Neural cell (in vitro differentiated cells): ENCODE data around the gene IRAK2. TPM values are rescaled to one million over a fixed set of nuclear protein-coding genes. Genes with fewer than 3 reads are reported as not detected.

Experiments
- H2AFZ ChIP-seq: fragments of 200-600, 300-800 bp; sonication (generic), shearing (Covaris generic); 2 replicates; pipeline ENCODE4 v1.6.0; 2014; ENCODE audit warnings: low read depth, mild to moderate bottlenecking, antibody characterized with exemption, low read length, moderate library complexity
- H3F3A ChIP-seq: fragments of 200-600 bp; shearing (Covaris generic); 2 replicates; pipeline ENCODE4 v1.6.1; 2016; ENCODE audit warnings: mild to moderate bottlenecking, moderate library complexity, mixed read lengths, antibody characterized with exemption, low read length; ENCODE audit not compliant: insufficient read depth, poor library complexity, severe bottlenecking
- H3K27ac ChIP-seq: fragments of 200-600, 300-800 bp; sonication (generic), shearing (Covaris generic); 2 replicates; pipeline ENCODE4 v1.5.1; 2014; ENCODE audit warnings: mild to moderate bottlenecking, low read length, moderate library complexity
- H3K27me3 ChIP-seq: fragments of 300-800, 200-600 bp; sonication (generic), shearing (Covaris generic); 2 replicates; pipeline ENCODE4 v1.6.0; 2014; ENCODE audit warnings: mild to moderate bottlenecking, low read depth, low read length, moderate library complexity; ENCODE audit not compliant: insufficient read depth
- H3K36me3 ChIP-seq: fragments of 300-800, 200-600 bp; sonication (generic), shearing (Covaris generic); 2 replicates; pipeline ENCODE4 v1.5.1; 2014; ENCODE audit warnings: mild to moderate bottlenecking, antibody characterized with exemption, low read length, moderate library complexity; ENCODE audit not compliant: insufficient read depth
- H3K4me2 ChIP-seq: fragments of 300-800, 200-600 bp; sonication (generic), shearing (Covaris generic); 2 replicates; pipeline ENCODE4 v1.6.0; 2014; ENCODE audit warnings: mild to moderate bottlenecking, low read length
- H3K4me3 ChIP-seq: fragments of 300-800, 200-600 bp; sonication (generic), shearing (Covaris generic); 2 replicates; pipeline ENCODE4 v1.5.1; 2014; ENCODE audit warnings: mild to moderate bottlenecking, low read length, moderate library complexity
- H3K79me2 ChIP-seq: fragments of 200-600 bp; shearing (Covaris generic); replicated peaks from 2 replicates; pipeline ENCODE4 v1.6.0; 2014; ENCODE audit warnings: mild to moderate bottlenecking, low read length, moderate library complexity; ENCODE audit not compliant: insufficient read depth
- H3K9ac ChIP-seq: fragments of 300-800, 200-600 bp; sonication (generic), shearing (Covaris generic); 2 replicates; pipeline ENCODE4 v1.6.1; 2016; ENCODE audit warnings: mild to moderate bottlenecking, low read length, mixed read lengths
- H3K9me2 ChIP-seq: fragments of 200-600 bp; shearing (Covaris generic); 2 replicates; pipeline ENCODE4 v1.6.1; 2016; ENCODE audit warnings: mild to moderate bottlenecking, low read length, mixed read lengths; ENCODE audit not compliant: insufficient read depth
- H3K9me3 ChIP-seq: fragments of 200-600, 300-800 bp; sonication (generic), shearing (Covaris generic); 2 replicates; pipeline ENCODE4 v1.6.1; 2016; ENCODE audit warnings: mild to moderate bottlenecking, mixed run types, low read length, moderate library complexity, mixed read lengths
- H4K20me1 ChIP-seq: fragments of 200-600 bp; shearing (Covaris generic); 2 replicates; pipeline ENCODE4 v1.6.1; 2016; ENCODE audit warnings: mild to moderate bottlenecking, mixed run types; ENCODE audit not compliant: insufficient read depth
- EP300 ChIP-seq: fragments of 450-650 bp; conservative IDR thresholded peaks from 2 replicates; pipeline ENCODE4 v1.6.1; 2014; ENCODE audit warnings: antibody characterized with exemption, mild to moderate bottlenecking, moderate library complexity; ENCODE audit not compliant: poor library complexity, severe bottlenecking
- EZH2 ChIP-seq: fragments of 200-600, 300-800 bp; shearing (Covaris generic), sonication (generic); IDR thresholded peaks from 2 replicates; pipeline ENCODE4 v1.6.1; 2014; ENCODE audit warnings: antibody characterized with exemption, low read length, borderline replicate concordance, mild to moderate bottlenecking; ENCODE audit not compliant: insufficient read depth, poor library complexity, severe bottlenecking
- MXI1 ChIP-seq: fragments of 450-650 bp; conservative IDR thresholded peaks from 2 replicates; pipeline ENCODE4 v1.6.1; 2014; ENCODE audit warnings: antibody characterized with exemption, mild to moderate bottlenecking; ENCODE audit not compliant: poor library complexity, severe bottlenecking
- POLR2AphosphoS5 ChIP-seq: IDR thresholded peaks from 2 replicates; pipeline ENCODE4 v1.6.1; 2012
- RAD21 ChIP-seq: fragments of 450-650 bp; conservative IDR thresholded peaks from 2 replicates; pipeline ENCODE4 v1.6.1; 2014; ENCODE audit warnings: antibody characterized with exemption, mild to moderate bottlenecking, moderate library complexity
- SMC3 ChIP-seq: fragments of 450-650 bp; conservative IDR thresholded peaks from 2 replicates; pipeline ENCODE4 v1.6.1; 2014; ENCODE audit warnings: antibody characterized with exemption, mild to moderate bottlenecking, moderate library complexity; ENCODE audit not compliant: poor library complexity
- TAF1 ChIP-seq: IDR thresholded peaks from 2 replicates; pipeline ENCODE4 v1.6.1; 2012; ENCODE audit warnings: low read depth
- polyA plus RNA-seq: library from polyadenylated mRNA; depleted of rRNA; stranded (reverse); fragments of >200 nt; gene quantifications from 2 replicates; pipeline ENCODE4 v1.2.3, GENCODE V29; 2014
- TF ChIP-seq, protein P1 (sequence below): fragments of 450-650 bp; IDR thresholded peaks from 2 replicates; pipeline ENCODE4 v1.5.1; 2014; ENCODE audit warnings: antibody characterized with exemption, mild to moderate bottlenecking, moderate library complexity; ENCODE audit not compliant: poor library complexity, severe bottlenecking
- TF ChIP-seq, protein P2 (sequence below): IDR thresholded peaks from 2 replicates; pipeline ENCODE4 v1.6.1; 2012; ENCODE audit warnings: borderline replicate concordance

The IRAK2 gene
- polyA plus RNA-seq, 1 donor from 2014 or later, result 0.84 TPM

DNA sequence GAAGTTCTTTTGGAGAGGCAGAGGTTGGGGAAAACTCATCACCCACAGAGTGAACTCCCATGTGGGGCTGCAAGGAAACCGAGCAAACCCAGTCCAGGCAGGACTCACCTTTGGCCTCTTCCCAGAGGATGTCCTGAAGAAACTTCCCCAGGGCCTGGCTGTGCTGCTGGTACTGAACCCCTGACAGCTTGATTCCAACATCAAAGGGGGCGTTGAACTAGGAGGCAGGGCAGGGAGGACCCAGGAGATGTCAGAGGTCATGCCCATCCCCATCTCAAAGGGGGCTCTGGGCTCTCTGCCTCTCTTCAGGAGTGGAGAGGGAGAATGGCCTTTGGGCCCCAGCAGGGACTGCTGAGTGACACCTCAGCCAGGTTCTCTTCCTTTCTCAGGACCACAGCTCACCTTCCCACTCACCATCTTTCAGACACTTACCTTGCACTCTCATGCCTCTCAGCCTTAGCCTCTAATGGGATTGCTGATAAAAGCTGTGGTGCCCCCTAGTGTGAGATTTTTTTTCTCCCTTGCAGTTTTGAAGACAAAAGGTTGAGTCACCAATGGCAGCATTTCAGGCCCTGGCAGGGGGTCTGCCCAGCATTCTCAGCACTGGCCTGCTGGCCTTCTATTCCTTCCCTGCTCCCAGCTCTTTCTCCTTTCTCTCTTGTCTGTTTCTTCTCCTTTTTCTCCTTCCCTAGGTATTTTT, 122.0 kb downstream of the IRAK2 start:
- Histone ChIP-seq H3K9ac (no peak overlapping the region), H3K9me2 (no peaks in the 10 kb centered on the region), H2AFZ (no peak overlapping the region), H3K27ac (no peak overlapping the region), H4K20me1 (no peaks in the 10 kb centered on the region), H3F3A (no peaks in the 10 kb centered on the region), H3K27me3 (no peaks in the 10 kb centered on the region), H3K9me3 (no peaks in the 10 kb centered on the region), H3K4me3 (no peak overlapping the region), H3K79me2 (no peaks in the 10 kb centered on the region), H3K36me3 (no peaks in the 10 kb centered on the region), H3K4me2 (no peak overlapping the region)
- TF ChIP-seq, protein P1, sequence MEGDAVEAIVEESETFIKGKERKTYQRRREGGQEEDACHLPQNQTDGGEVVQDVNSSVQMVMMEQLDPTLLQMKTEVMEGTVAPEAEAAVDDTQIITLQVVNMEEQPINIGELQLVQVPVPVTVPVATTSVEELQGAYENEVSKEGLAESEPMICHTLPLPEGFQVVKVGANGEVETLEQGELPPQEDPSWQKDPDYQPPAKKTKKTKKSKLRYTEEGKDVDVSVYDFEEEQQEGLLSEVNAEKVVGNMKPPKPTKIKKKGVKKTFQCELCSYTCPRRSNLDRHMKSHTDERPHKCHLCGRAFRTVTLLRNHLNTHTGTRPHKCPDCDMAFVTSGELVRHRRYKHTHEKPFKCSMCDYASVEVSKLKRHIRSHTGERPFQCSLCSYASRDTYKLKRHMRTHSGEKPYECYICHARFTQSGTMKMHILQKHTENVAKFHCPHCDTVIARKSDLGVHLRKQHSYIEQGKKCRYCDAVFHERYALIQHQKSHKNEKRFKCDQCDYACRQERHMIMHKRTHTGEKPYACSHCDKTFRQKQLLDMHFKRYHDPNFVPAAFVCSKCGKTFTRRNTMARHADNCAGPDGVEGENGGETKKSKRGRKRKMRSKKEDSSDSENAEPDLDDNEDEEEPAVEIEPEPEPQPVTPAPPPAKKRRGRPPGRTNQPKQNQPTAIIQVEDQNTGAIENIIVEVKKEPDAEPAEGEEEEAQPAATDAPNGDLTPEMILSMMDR, result peak; percentile 50
- peak; percentile 52 for TF ChIP-seq RAD21
- no peak for TF ChIP-seq TAF1
- TF ChIP-seq SMC3, result peak; percentile 43

DNA sequence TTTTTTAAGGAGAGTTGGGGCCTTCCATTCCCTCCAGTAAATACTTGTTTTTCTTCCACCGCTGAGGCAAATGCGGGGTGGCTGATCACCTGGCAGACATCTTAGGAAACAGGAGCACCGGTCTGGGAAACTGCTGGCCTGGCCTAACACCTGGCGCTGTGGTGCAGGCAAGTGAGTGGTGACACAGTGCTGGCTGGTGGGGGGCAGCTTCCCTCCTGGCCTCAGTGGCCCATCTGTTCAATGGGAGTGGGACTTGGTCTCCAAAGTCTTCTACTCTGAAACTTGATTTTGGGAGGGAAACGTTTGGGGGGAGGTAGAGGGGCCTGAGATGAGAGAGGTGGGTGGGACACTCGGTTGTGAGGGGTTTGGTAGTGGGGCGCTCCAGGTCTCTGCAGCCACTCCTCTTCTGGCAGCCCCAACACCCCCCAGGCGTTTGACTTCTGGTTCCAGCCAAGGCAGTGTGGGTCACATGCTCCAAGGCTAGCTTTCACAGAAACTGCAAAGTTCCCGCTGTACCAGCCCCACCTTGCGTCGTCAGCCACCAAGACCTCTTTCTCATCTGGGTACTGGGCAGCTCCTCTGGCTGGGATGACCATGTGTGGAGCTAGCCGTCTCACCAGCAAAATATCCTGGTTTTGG, 123.3 kb downstream of the IRAK2 start:
- no peak overlapping the region for H3K4me2 ChIP-seq
- H3K9ac ChIP-seq, result no peak overlapping the region
- H3K9me2 ChIP-seq, result no peaks in the 10 kb centered on the region
- H3K9me3 ChIP-seq, result no peaks in the 10 kb centered on the region
- TF ChIP-seq MXI1, result no peak
- no peak for TF ChIP-seq TAF1
- TF ChIP-seq POLR2AphosphoS5, result no peak
- TF ChIP-seq EZH2, result no peak
- TF ChIP-seq, protein P1, result no peak
- TF ChIP-seq, protein P2, sequence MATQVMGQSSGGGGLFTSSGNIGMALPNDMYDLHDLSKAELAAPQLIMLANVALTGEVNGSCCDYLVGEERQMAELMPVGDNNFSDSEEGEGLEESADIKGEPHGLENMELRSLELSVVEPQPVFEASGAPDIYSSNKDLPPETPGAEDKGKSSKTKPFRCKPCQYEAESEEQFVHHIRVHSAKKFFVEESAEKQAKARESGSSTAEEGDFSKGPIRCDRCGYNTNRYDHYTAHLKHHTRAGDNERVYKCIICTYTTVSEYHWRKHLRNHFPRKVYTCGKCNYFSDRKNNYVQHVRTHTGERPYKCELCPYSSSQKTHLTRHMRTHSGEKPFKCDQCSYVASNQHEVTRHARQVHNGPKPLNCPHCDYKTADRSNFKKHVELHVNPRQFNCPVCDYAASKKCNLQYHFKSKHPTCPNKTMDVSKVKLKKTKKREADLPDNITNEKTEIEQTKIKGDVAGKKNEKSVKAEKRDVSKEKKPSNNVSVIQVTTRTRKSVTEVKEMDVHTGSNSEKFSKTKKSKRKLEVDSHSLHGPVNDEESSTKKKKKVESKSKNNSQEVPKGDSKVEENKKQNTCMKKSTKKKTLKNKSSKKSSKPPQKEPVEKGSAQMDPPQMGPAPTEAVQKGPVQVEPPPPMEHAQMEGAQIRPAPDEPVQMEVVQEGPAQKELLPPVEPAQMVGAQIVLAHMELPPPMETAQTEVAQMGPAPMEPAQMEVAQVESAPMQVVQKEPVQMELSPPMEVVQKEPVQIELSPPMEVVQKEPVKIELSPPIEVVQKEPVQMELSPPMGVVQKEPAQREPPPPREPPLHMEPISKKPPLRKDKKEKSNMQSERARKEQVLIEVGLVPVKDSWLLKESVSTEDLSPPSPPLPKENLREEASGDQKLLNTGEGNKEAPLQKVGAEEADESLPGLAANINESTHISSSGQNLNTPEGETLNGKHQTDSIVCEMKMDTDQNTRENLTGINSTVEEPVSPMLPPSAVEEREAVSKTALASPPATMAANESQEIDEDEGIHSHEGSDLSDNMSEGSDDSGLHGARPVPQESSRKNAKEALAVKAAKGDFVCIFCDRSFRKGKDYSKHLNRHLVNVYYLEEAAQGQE, result no peak
- TF ChIP-seq EP300, result no peak
- TF ChIP-seq SMC3, result no peak
- TF ChIP-seq RAD21, result no peak
- no peaks in the 10 kb centered on the region for H3K27me3 ChIP-seq
- H3K79me2 ChIP-seq, result no peaks in the 10 kb centered on the region
- no peaks in the 10 kb centered on the region for H4K20me1 ChIP-seq
- no peaks in the 10 kb centered on the region for H3F3A ChIP-seq
- no peak overlapping the region for H2AFZ ChIP-seq
- no peak overlapping the region for H3K4me3 ChIP-seq
- H3K36me3 ChIP-seq, result no peaks in the 10 kb centered on the region
- no peak overlapping the region for H3K27ac ChIP-seq
